SK-N-SH (cell line): ENCODE measurements around the gene RIMS1. TPM values are rescaled to one million over a fixed set of nuclear protein-coding genes. Genes with fewer than 3 reads are reported as not detected.

ENCODE experiments used
- CTCF ChIA-PET: fragments of 300-600, 350-600 bp; formaldehyde crosslinking; extraction: SDS; loops from one replicate; lab custom pipeline; 2021; lab: Yijun Ruan, JAX
- POLR2A ChIA-PET: fragments of 350-600 bp; sonication (Branson Sonifier 250); formaldehyde crosslinking; extraction: SDS; loops from one replicate; lab custom pipeline; 2020; ENCODE audit warnings: antibody characterized with exemption, inconsistent platforms; lab: Yijun Ruan, JAX
- DNase-seq: peaks from one replicate; pipeline ENCODE4 v3.0.0; 2012
- H2AFZ ChIP-seq: fragments of 200-600 bp; sonication (generic); 2 replicates; pipeline ENCODE4 v1.8.1; 2016; ENCODE audit warnings: antibody characterized with exemption, mild to moderate bottlenecking, low read depth
- H3F3A ChIP-seq: fragments of 200-600 bp; sonication (generic); replicated peaks from 2 replicates; pipeline ENCODE3; 2016; ENCODE audit warnings: antibody characterized with exemption, mild to moderate bottlenecking; ENCODE audit not compliant: insufficient read depth
- H3K27ac ChIP-seq, 2 experiments: fragments of 200-500 bp in 1 of 2; fragments of 200-600 bp in 1 of 2; sonication (Bioruptor generic) in 1 of 2; sonication (generic), shearing (Covaris generic) in 1 of 2; 2 replicates each; pipeline versions ENCODE4 v1.5.1 to v1.6.1; 2014 to 2016; ENCODE audit warnings: low read depth in 2 of 2, inconsistent platforms in 1 of 2, low read length in 1 of 2, mild to moderate bottlenecking in 1 of 2, mixed read lengths in 1 of 2
- H3K27me3 ChIP-seq: fragments of 200-600 bp; sonication (generic), shearing (Covaris generic); 2 replicates; pipeline ENCODE4 v1.6.1; 2016; ENCODE audit warnings: mixed run types; ENCODE audit not compliant: insufficient read depth
- H3K36me3 ChIP-seq, 2 experiments: fragments of 200-500 bp in 1 of 2; fragments of 200-600 bp in 1 of 2; sonication (Bioruptor generic) in 1 of 2; sonication (generic) in 1 of 2; replicated peaks in 1 of 2; 2 replicates each; pipeline versions ENCODE3 to v1.5.1; 2014 to 2016; ENCODE audit warnings: low read length in 1 of 2, mild to moderate bottlenecking in 1 of 2; ENCODE audit not compliant: insufficient read depth in 2 of 2, control insufficient read depth in 1 of 2
- H3K4me1 ChIP-seq, 2 experiments: fragments of 200-500 bp in 1 of 2; fragments of 200-600 bp in 1 of 2; sonication (Bioruptor generic) in 1 of 2; sonication (generic), shearing (Covaris generic) in 1 of 2; 2 replicates each; pipeline versions ENCODE4 v1.5.1 to v1.6.1; 2014 to 2016; ENCODE audit warnings: low read depth in 1 of 2, low read length in 1 of 2, mixed run types in 1 of 2; ENCODE audit not compliant: insufficient read depth in 2 of 2, control insufficient read depth in 1 of 2
- H3K4me2 ChIP-seq: fragments of 200-600 bp; sonication (generic), shearing (Covaris generic); 2 replicates; pipeline ENCODE4 v1.6.1; 2017; ENCODE audit warnings: mixed run types
- H3K4me3 ChIP-seq, 2 experiments: fragments of 200-500 bp in 1 of 2; fragments of 200-600 bp in 1 of 2; sonication (Bioruptor generic) in 1 of 2; sonication (generic), shearing (Covaris generic) in 1 of 2; 2 replicates each; pipeline versions ENCODE4 v1.5.1 to v1.8.1; 2014 to 2016; ENCODE audit warnings: low read depth in 2 of 2, inconsistent platforms in 1 of 2, low read length in 1 of 2, mild to moderate bottlenecking in 1 of 2, mixed read lengths in 1 of 2, moderate library complexity in 1 of 2
- H3K79me2 ChIP-seq: fragments of 200-600 bp; sonication (generic); 2 replicates; pipeline ENCODE4 v1.8.1; 2017; ENCODE audit warnings: mild to moderate bottlenecking; ENCODE audit not compliant: insufficient read depth
- H3K9ac ChIP-seq: fragments of 200-600 bp; sonication (generic); 2 replicates; pipeline ENCODE4 v1.6.1; 2017; ENCODE audit warnings: mixed run types
- H3K9me2 ChIP-seq: fragments of 200-600 bp; sonication (generic); 2 replicates; pipeline ENCODE4 v1.6.1; 2017; ENCODE audit warnings: mixed run types
- H3K9me3 ChIP-seq: fragments of 200-600 bp; sonication (generic); 2 replicates; pipeline ENCODE4 v1.6.1; 2017; ENCODE audit warnings: mixed run types, mild to moderate bottlenecking, moderate library complexity
- H4K20me1 ChIP-seq: fragments of 200-600 bp; sonication (generic); 2 replicates; pipeline ENCODE4 v1.6.1; 2017; ENCODE audit warnings: mild to moderate bottlenecking, mixed run types; ENCODE audit not compliant: insufficient read depth
- CHD2 ChIP-seq: fragments of 150-350 bp; IDR thresholded peaks from 2 replicates; pipeline ENCODE4 v1.6.1; 2018; ENCODE audit warnings: low read length; ENCODE audit not compliant: partially characterized antibody
- EP300 ChIP-seq, 2 experiments: IDR thresholded peaks; 2 replicates each; pipeline versions ENCODE4 v1.4.0 to v1.6.1; 2012; ENCODE audit warnings: borderline replicate concordance in 1 of 2, low read depth in 1 of 2, low read length in 1 of 2
- EZH2phosphoT487 ChIP-seq: fragments of 200-600 bp; sonication (generic); IDR thresholded peaks from 2 replicates; pipeline ENCODE4 v1.6.1; 2017; ENCODE audit warnings: low read depth, mixed run types, mild to moderate bottlenecking, antibody characterized with exemption, moderate library complexity, borderline replicate concordance
- FOSL2 ChIP-seq: IDR thresholded peaks from 2 replicates; pipeline ENCODE4 v1.4.0; 2012; ENCODE audit warnings: low read depth, mild to moderate bottlenecking, moderate library complexity, borderline replicate concordance
- FOXM1 ChIP-seq: IDR thresholded peaks from 2 replicates; pipeline ENCODE4 v1.4.0; 2012; ENCODE audit warnings: low read depth, mild to moderate bottlenecking
- GABPA ChIP-seq: IDR thresholded peaks from 2 replicates; pipeline ENCODE4 v1.4.0; 2012; ENCODE audit warnings: low read depth, mild to moderate bottlenecking
- GATA2 ChIP-seq: sonication (generic); formaldehyde crosslinking; IDR thresholded peaks from 2 replicates; pipeline ENCODE4 v1.5.0; 2020; ENCODE audit warnings: mild to moderate bottlenecking, missing genetic modification reagents
- MAX ChIP-seq: IDR thresholded peaks from 2 replicates; pipeline ENCODE4 v1.4.0; 2012; ENCODE audit warnings: low read depth
- MEF2A ChIP-seq: IDR thresholded peaks from 2 replicates; pipeline ENCODE4 v1.4.0; 2012; ENCODE audit warnings: low read depth, borderline replicate concordance
- NFIC ChIP-seq: IDR thresholded peaks from 2 replicates; pipeline ENCODE4 v1.4.0; 2012; ENCODE audit warnings: borderline replicate concordance
- NRF1 ChIP-seq: IDR thresholded peaks from 2 replicates; pipeline ENCODE4 v1.6.1; 2012; ENCODE audit warnings: low read depth, mild to moderate bottlenecking, low read length
- PBX3 ChIP-seq: IDR thresholded peaks from 2 replicates; pipeline ENCODE4; 2012
- RAD21 ChIP-seq: IDR thresholded peaks from 2 replicates; pipeline ENCODE4 v1.6.1; 2012; ENCODE audit warnings: mild to moderate bottlenecking, low read length
- RCOR1 ChIP-seq: fragments of 150-350 bp; IDR thresholded peaks from 2 replicates; pipeline ENCODE4 v1.6.1; 2017; ENCODE audit warnings: antibody characterized with exemption, low read length
- RXRA ChIP-seq: IDR thresholded peaks from 2 replicates; pipeline ENCODE4 v1.4.0; 2012; ENCODE audit warnings: low read depth, mild to moderate bottlenecking, borderline replicate concordance
- SIN3A ChIP-seq: IDR thresholded peaks from 2 replicates; pipeline ENCODE4 v1.6.1; 2012; ENCODE audit warnings: low read depth, mild to moderate bottlenecking, low read length, moderate library complexity, borderline replicate concordance
- SMC3 ChIP-seq: IDR thresholded peaks from 2 replicates; pipeline ENCODE4 v1.6.1; 2012; ENCODE audit warnings: low read depth, low read length, improper control_type of control experiment
- USF1 ChIP-seq: IDR thresholded peaks from 2 replicates; pipeline ENCODE4 v1.4.0; 2012; ENCODE audit warnings: low read depth, borderline replicate concordance
- USF2 ChIP-seq: fragments of 150-350 bp; IDR thresholded peaks from 2 replicates; pipeline ENCODE4 v1.6.1; 2017; ENCODE audit warnings: antibody characterized with exemption, low read length, low read depth, borderline replicate concordance
- WGBS: methylation state at CpG from one replicate; pipeline ENCODE4 v1.1.6; 2017; ENCODE audit warnings: low lambda C conversion rate; 5-methylcytosine and 5-hydroxymethylcytosine counted together
- polyA plus RNA-seq, 3 experiments: library from polyadenylated mRNA; depleted of rRNA; stranded (reverse); fragments of >200 nt; gene quantifications; 2 replicates each; pipeline ENCODE4 v1.2.3, GENCODE V29; 2012

RIMS1 gene
- polyA plus RNA-seq, 1 of the 3 experiments (the other 2 are of a cell fraction), result 0.20 TPM

GRCh38 chr6:72412709-72413044 is 526.3 kb downstream of the RIMS1 start:
- Histone ChIP-seq H3K27ac (no peak overlapping the region), H3K36me3 (no peaks in the 10 kb centered on the region), H3K79me2 (no peaks in the 10 kb centered on the region), H3K9me3 (no peaks in the 10 kb centered on the region), H3K9me2 (no peaks in the 10 kb centered on the region), H3K27me3 (no peaks in the 10 kb centered on the region), H3F3A (no peaks in the 10 kb centered on the region), H2AFZ (peak overlapping the region; percentile 38; the same call in 1 of the 2 replicates), H3K4me1 (peaks cover 6% of the 10 kb centered on the region in 2 experiments), H3K4me3 (no peak overlapping the region), H3K9ac (no peak overlapping the region), H3K4me2 (no peak overlapping the region), H4K20me1 (no peaks in the 10 kb centered on the region)
- POLR2A ChIA-PET, result no interaction called here
- 86% methylated on average over 7 of the region's 7 CpGs for whole genome bisulfite sequencing
- DNase-seq, result no peak
- TF ChIP-seq RAD21 (no peak), NFIC (no peak), EP300 (IDR thresholded peaks at IDR 0.05; ENCODE audit: borderline replicate concordance in 1 of 2, low read depth in 1 of 2, low read length in 1 of 2) (no peak), FOXM1 (no peak), SMC3 (no peak), EZH2phosphoT487 (no peak), MEF2A (no peak), PBX3 (no peak), SIN3A (no peak), USF2 (no peak), GATA2 (CRISPR knock-in tag) (no peak)
- CTCF ChIA-PET, result interaction anchor here (0.6 to 5.1 kb wide), 36 partner anchors 9 to 915 kb away, joined by 3 to 54 read pairs (median 5); no protein-coding TSS in a partner anchor

GRCh38 chr6:72413884-72414283 is 527.5 kb downstream of the RIMS1 start:
- Histone ChIP-seq H3K4me2 (no peak overlapping the region), H3K27ac (no peak overlapping the region)
- 95% methylated on average over 8 of the region's 9 CpGs for WGBS
- TF ChIP-seq NFIC, result no peak
- no peak for TF ChIP-seq USF1
- no peak for TF ChIP-seq PBX3
- TF ChIP-seq GABPA, result no peak
- TF ChIP-seq EZH2phosphoT487, result no peak
- TF ChIP-seq MAX, result no peak
- no peak for TF ChIP-seq EP300 (IDR thresholded peaks at IDR 0.05; ENCODE audit: borderline replicate concordance in 1 of 2, low read depth in 1 of 2, low read length in 1 of 2)
- TF ChIP-seq RXRA, result no peak
- no peak for TF ChIP-seq FOSL2
- TF ChIP-seq RCOR1, result no peak
- TF ChIP-seq RAD21, result no peak
- TF ChIP-seq NRF1, result no peak
- TF ChIP-seq CHD2, result no peak
- TF ChIP-seq SIN3A, result no peak

More at GRCh38 chr6:72413884-72414283, 527.5 kb downstream of the RIMS1 start:
- no peaks in the 10 kb centered on the region for H3K9me3 ChIP-seq
- DNase-seq, result no peak
- H4K20me1 ChIP-seq, result no peaks in the 10 kb centered on the region
- H3K36me3 ChIP-seq, result no peaks in the 10 kb centered on the region
- H3K79me2 ChIP-seq, result no peaks in the 10 kb centered on the region
- no peaks in the 10 kb centered on the region for H3K27me3 ChIP-seq
- no peak overlapping the region for H2AFZ ChIP-seq
- POLR2A ChIA-PET, result no interaction called here
- H3F3A ChIP-seq, result peaks cover 6% of the 10 kb centered on the region
- H3K4me3 ChIP-seq, result no peak overlapping the region
- H3K9ac ChIP-seq, result no peak overlapping the region
- no peaks in the 10 kb centered on the region for H3K9me2 ChIP-seq
- peaks cover 6 to 17% of the 10 kb centered on the region in 2 experiments for H3K4me1 ChIP-seq
- CTCF ChIA-PET, result interaction anchor here (1.1 to 5.1 kb wide), 4 partner anchors 716 to 913 kb away, joined by 6 to 30 read pairs (median 10); no protein-coding TSS in a partner anchor
